Loucy (cell line): Measurements from ENCODE around the gene FAM171A2.
A peak's percentile ranks its signal among the peaks of the same experiment; 100 is the strongest.

ENCODE experiments used
- H2AFZ ChIP-seq: fragments of 200-600 bp; sonication (generic); 2 replicates; pipeline ENCODE4 v1.6.0; 2016; ENCODE audit warnings: antibody characterized with exemption, mild to moderate bottlenecking, low read length, moderate library complexity
- H3F3A ChIP-seq: fragments of 200-600 bp; 2 replicates; pipeline ENCODE4 v1.6.0; 2016; ENCODE audit warnings: antibody characterized with exemption, low read depth, mild to moderate bottlenecking
- H3K27me3 ChIP-seq: fragments of 200-600 bp; sonication (generic); 2 replicates; pipeline ENCODE4 v1.6.1; 2014; ENCODE audit warnings: low read length, mild to moderate bottlenecking; ENCODE audit not compliant: insufficient read depth, poor library complexity, severe bottlenecking
- H3K36me3 ChIP-seq: fragments of 200-600 bp; sonication (generic); 2 replicates; pipeline ENCODE4 v1.6.1; 2016; ENCODE audit warnings: low read length; ENCODE audit not compliant: insufficient read depth
- H3K4me1 ChIP-seq: fragments of 200-600 bp; sonication (generic); 2 replicates; pipeline ENCODE4 v1.5.1; 2014; ENCODE audit warnings: low read length, mild to moderate bottlenecking; ENCODE audit not compliant: insufficient read depth, poor library complexity, severe bottlenecking
- H3K4me2 ChIP-seq: fragments of 200-600 bp; sonication (generic); 2 replicates; pipeline ENCODE4 v1.6.0; 2014; ENCODE audit warnings: antibody characterized with exemption, low read length, low read depth, mild to moderate bottlenecking; ENCODE audit not compliant: poor library complexity, severe bottlenecking
- H3K4me3 ChIP-seq: fragments of 200-600 bp; sonication (generic); 2 replicates; pipeline ENCODE4 v1.5.1; 2014; ENCODE audit warnings: low read length, mild to moderate bottlenecking, mixed read lengths; ENCODE audit not compliant: poor library complexity, severe bottlenecking
- H3K79me2 ChIP-seq: fragments of 200-600 bp; sonication (generic); 2 replicates; pipeline ENCODE4 v1.6.1; 2014; ENCODE audit warnings: low read length; ENCODE audit not compliant: insufficient read depth
- H3K9ac ChIP-seq: fragments of 200-600 bp; sonication (generic); 2 replicates; pipeline ENCODE4 v1.6.0; 2014; ENCODE audit warnings: mild to moderate bottlenecking, low read depth, low read length, moderate library complexity; ENCODE audit not compliant: poor library complexity, severe bottlenecking
- H3K9me2 ChIP-seq: fragments of 200-600 bp; sonication (generic); replicated peaks from 2 replicates; pipeline ENCODE4 v1.6.1; 2016; ENCODE audit warnings: low read depth, low read length, mixed read lengths
- H3K9me3 ChIP-seq: fragments of 200-600 bp; sonication (generic); 2 replicates; pipeline ENCODE4 v1.6.1; 2014; ENCODE audit warnings: mild to moderate bottlenecking, antibody characterized with exemption, low read length, low read depth; ENCODE audit not compliant: insufficient read depth
- H4K20me1 ChIP-seq: fragments of 200-600 bp; sonication (generic); 2 replicates; pipeline ENCODE4 v1.6.0; 2014; ENCODE audit warnings: antibody characterized with exemption, low read length, mild to moderate bottlenecking; ENCODE audit not compliant: insufficient read depth, poor library complexity, severe bottlenecking
- EZH2phosphoT487 ChIP-seq: fragments of 200-600 bp; IDR thresholded peaks from 2 replicates; pipeline ENCODE4 v1.6.1; 2018; ENCODE audit warnings: antibody characterized with exemption, mild to moderate bottlenecking, moderate library complexity, borderline replicate concordance
- TF ChIP-seq, protein P1 (sequence below): fragments of 200-600 bp; sonication (generic); conservative IDR thresholded peaks from 2 replicates; pipeline ENCODE4 v1.5.1; 2014; ENCODE audit warnings: mild to moderate bottlenecking, antibody characterized with exemption, low read length

FAM171A2 gene

DNA sequence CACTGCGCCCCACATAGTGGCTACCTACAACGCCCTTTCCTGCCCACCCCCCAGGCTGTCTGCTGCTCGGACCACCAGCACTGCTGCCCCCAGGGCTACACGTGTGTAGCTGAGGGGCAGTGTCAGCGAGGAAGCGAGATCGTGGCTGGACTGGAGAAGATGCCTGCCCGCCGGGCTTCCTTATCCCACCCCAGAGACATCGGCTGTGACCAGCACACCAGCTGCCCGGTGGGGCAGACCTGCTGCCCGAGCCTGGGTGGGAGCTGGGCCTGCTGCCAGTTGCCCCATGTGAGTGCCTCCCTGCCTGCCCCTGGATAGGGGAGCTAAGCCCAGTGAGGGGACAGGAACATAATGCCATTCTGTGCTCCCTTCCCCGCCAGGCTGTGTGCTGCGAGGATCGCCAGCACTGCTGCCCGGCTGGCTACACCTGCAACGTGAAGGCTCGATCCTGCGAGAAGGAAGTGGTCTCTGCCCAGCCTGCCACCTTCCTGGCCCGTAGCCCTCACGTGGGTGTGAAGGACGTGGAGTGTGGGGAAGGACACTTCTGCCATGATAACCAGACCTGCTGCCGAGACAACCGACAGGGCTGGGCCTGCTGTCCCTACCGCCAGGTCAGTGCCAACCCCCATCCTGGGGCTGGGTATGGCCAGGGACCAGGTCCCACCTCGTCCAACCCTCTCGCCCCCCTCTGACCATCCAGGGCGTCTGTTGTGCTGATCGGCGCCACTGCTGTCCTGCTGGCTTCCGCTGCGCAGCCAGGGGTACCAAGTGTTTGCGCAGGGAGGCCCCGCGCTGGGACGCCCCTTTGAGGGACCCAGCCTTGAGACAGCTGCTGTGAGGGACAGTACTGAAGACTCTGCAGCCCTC, 11.5 kb downstream of the FAM171A2 start:
- H3K4me3 ChIP-seq: no peak overlapping the region
- no peak overlapping the region for H3K4me2 ChIP-seq
- no peaks in the 10 kb centered on the region for H3F3A ChIP-seq
- no peak overlapping the region for H3K9ac ChIP-seq
- no peaks in the 10 kb centered on the region for H3K36me3 ChIP-seq
- peaks cover 5% of the 10 kb centered on the region for H3K4me1 ChIP-seq
- TF ChIP-seq, protein P1, sequence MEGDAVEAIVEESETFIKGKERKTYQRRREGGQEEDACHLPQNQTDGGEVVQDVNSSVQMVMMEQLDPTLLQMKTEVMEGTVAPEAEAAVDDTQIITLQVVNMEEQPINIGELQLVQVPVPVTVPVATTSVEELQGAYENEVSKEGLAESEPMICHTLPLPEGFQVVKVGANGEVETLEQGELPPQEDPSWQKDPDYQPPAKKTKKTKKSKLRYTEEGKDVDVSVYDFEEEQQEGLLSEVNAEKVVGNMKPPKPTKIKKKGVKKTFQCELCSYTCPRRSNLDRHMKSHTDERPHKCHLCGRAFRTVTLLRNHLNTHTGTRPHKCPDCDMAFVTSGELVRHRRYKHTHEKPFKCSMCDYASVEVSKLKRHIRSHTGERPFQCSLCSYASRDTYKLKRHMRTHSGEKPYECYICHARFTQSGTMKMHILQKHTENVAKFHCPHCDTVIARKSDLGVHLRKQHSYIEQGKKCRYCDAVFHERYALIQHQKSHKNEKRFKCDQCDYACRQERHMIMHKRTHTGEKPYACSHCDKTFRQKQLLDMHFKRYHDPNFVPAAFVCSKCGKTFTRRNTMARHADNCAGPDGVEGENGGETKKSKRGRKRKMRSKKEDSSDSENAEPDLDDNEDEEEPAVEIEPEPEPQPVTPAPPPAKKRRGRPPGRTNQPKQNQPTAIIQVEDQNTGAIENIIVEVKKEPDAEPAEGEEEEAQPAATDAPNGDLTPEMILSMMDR: no peak
- no peak for TF ChIP-seq EZH2phosphoT487
- H3K79me2 ChIP-seq: no peaks in the 10 kb centered on the region
- no peaks in the 10 kb centered on the region for H4K20me1 ChIP-seq
- H3K27me3 ChIP-seq: no peaks in the 10 kb centered on the region
- no peak overlapping the region for H2AFZ ChIP-seq
- H3K9me3 ChIP-seq: no peaks in the 10 kb centered on the region
- no peaks in the 10 kb centered on the region for H3K9me2 ChIP-seq

GRCh38 chr17:44351464-44351863, 12.2 kb downstream of the FAM171A2 start:
- no peak overlapping the region for H2AFZ ChIP-seq
- H3K4me1 ChIP-seq: peaks cover 5% of the 10 kb centered on the region
- H3K9ac ChIP-seq: no peak overlapping the region
- no peaks in the 10 kb centered on the region for H4K20me1 ChIP-seq
- H3K9me2 ChIP-seq: no peaks in the 10 kb centered on the region
- H3K79me2 ChIP-seq: no peaks in the 10 kb centered on the region
- no peaks in the 10 kb centered on the region for H3K27me3 ChIP-seq
- TF ChIP-seq, protein P1: no peak
- TF ChIP-seq EZH2phosphoT487: no peak
- H3K9me3 ChIP-seq: no peaks in the 10 kb centered on the region
- no peak overlapping the region for H3K4me2 ChIP-seq
- no peaks in the 10 kb centered on the region for H3F3A ChIP-seq
- no peaks in the 10 kb centered on the region for H3K36me3 ChIP-seq
- H3K4me3 ChIP-seq: no peak overlapping the region

DNA sequence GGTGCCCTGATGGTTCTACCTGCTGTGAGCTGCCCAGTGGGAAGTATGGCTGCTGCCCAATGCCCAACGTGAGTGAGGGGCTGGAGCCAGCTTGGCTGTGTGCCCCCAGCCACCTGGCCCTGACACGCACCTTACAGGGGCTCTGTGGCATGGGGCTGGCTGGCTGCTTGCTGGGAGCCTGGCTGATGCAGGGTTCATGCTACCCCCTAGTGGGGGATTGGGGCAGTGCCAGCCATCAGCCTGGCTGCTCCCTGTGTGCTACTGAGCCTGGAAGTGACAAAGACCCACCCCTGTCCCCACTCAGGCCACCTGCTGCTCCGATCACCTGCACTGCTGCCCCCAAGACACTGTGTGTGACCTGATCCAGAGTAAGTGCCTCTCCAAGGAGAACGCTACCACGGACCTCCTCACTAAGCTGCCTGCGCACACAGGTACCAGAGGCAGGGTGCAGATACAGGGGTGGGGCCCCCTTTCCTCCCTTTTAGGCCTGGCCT, 12.9 kb downstream of the FAM171A2 start:
- Histone ChIP-seq H3K9me2 (no peaks in the 10 kb centered on the region), H3K4me1 (peaks cover 5% of the 10 kb centered on the region), H3K4me2 (no peak overlapping the region), H3K36me3 (no peaks in the 10 kb centered on the region), H3K79me2 (no peaks in the 10 kb centered on the region), H3K4me3 (no peak overlapping the region), H3K9ac (no peak overlapping the region), H2AFZ (no peak overlapping the region), H3K9me3 (no peaks in the 10 kb centered on the region), H4K20me1 (no peaks in the 10 kb centered on the region), H3K27me3 (no peaks in the 10 kb centered on the region), H3F3A (no peaks in the 10 kb centered on the region)
- TF ChIP-seq EZH2phosphoT487: no peak
- TF ChIP-seq, protein P1: peak; percentile 81
